GM23338 (cell line): ENCODE results near the gene GTSE1. TPM values are rescaled to one million over a fixed set of nuclear protein-coding genes. Genes with fewer than 3 reads are reported as not detected.

Experiments used
- ATAC-seq: fragments of 200-7000 bp; cut with Tn5 transposase; 3 replicates; pipeline ENCODE4 v1.9.1; 2020
- DNase-seq: peaks from one replicate; pipeline ENCODE4 v3.0.0-alpha.2; 2015; ENCODE audit warnings: low spot score
- H2AFZ ChIP-seq: fragments of 200-600 bp; sonication (generic); 2 replicates; pipeline ENCODE4 v1.8.0; 2016; ENCODE audit warnings: antibody characterized with exemption, mild to moderate bottlenecking, moderate library complexity
- H3F3A ChIP-seq: fragments of 200-600 bp; sonication (generic); replicated peaks from 2 replicates; pipeline ENCODE4 v1.8.0; 2017; ENCODE audit warnings: antibody characterized with exemption, mixed run types, low read depth
- H3K27ac ChIP-seq: fragments of 200-600 bp; sonication (generic); 2 replicates; pipeline ENCODE4 v1.6.1; 2016; ENCODE audit warnings: low read depth
- H3K27me3 ChIP-seq: fragments of 200-600 bp; sonication (generic); 2 replicates; pipeline ENCODE4 v1.8.0; 2016; ENCODE audit warnings: mild to moderate bottlenecking, mixed run types, moderate library complexity; ENCODE audit not compliant: insufficient read depth
- H3K36me3 ChIP-seq: fragments of 200-600 bp; sonication (generic); 2 replicates; pipeline ENCODE4 v1.8.0; 2016; ENCODE audit warnings: mild to moderate bottlenecking; ENCODE audit not compliant: insufficient read depth
- H3K4me1 ChIP-seq: fragments of 200-600 bp; sonication (generic); 2 replicates; pipeline ENCODE4 v1.8.0; 2016; ENCODE audit warnings: mild to moderate bottlenecking, moderate library complexity; ENCODE audit not compliant: insufficient read depth
- H3K4me2 ChIP-seq: fragments of 200-600 bp; sonication (generic); 2 replicates; pipeline ENCODE4 v1.7.1; 2017; ENCODE audit warnings: mixed run types
- H3K4me3 ChIP-seq: fragments of 200-600 bp; sonication (generic); 2 replicates; pipeline ENCODE4 v1.6.1; 2016; ENCODE audit warnings: mixed run types
- H3K79me2 ChIP-seq: fragments of 200-600 bp; sonication (generic); replicated peaks from 2 replicates; pipeline ENCODE4 v1.8.0; 2017; ENCODE audit warnings: mild to moderate bottlenecking; ENCODE audit not compliant: insufficient read depth
- H3K9me2 ChIP-seq: fragments of 200-600 bp; sonication (generic); 2 replicates; pipeline ENCODE4 v1.8.0; 2017; ENCODE audit not compliant: insufficient read depth
- H4K20me1 ChIP-seq: fragments of 200-600 bp; sonication (generic); replicated peaks from 2 replicates; pipeline ENCODE4 v1.8.0; 2017; ENCODE audit warnings: mild to moderate bottlenecking; ENCODE audit not compliant: insufficient read depth
- H3K27ac Mint-ChIP-seq: 2 replicates; pipeline ENCODE4 v1.8.0; 2020; ENCODE audit warnings: inconsistent platforms, mild to moderate bottlenecking, moderate library complexity, mixed read lengths
- H3K27me3 Mint-ChIP-seq: 3 replicates; pipeline ENCODE4 v1.8.0; 2022; ENCODE audit warnings: low read depth, mild to moderate bottlenecking, moderate library complexity, mixed read lengths, inconsistent platforms; ENCODE audit not compliant: insufficient read depth, poor library complexity
- H3K36me3 Mint-ChIP-seq: 3 replicates; pipeline ENCODE4 v1.8.0; 2021; ENCODE audit warnings: low read depth, mild to moderate bottlenecking, inconsistent platforms, moderate library complexity, mixed read lengths
- H3K4me1 Mint-ChIP-seq: 3 replicates; pipeline ENCODE4 v1.8.0; 2020; ENCODE audit warnings: mild to moderate bottlenecking, inconsistent platforms, mixed read lengths
- H3K4me3 Mint-ChIP-seq: 3 replicates; pipeline ENCODE4 v1.8.0; 2021; ENCODE audit warnings: moderate library complexity, mild to moderate bottlenecking, inconsistent platforms, mixed read lengths
- H3K9me3 Mint-ChIP-seq: 3 replicates; pipeline ENCODE4 v1.8.0; 2020; ENCODE audit warnings: moderate library complexity, mild to moderate bottlenecking, inconsistent platforms, mixed read lengths
- JUNB ChIP-seq: IDR thresholded peaks from one replicate; pipeline ENCODE4 v1.6.1; 2016; ENCODE audit warnings: antibody characterized with exemption; ENCODE audit not compliant: unreplicated experiment
- NANOG ChIP-seq: IDR thresholded peaks from 2 replicates; pipeline ENCODE4 v1.6.1; 2016; ENCODE audit warnings: antibody characterized with exemption, borderline replicate concordance
- POLR2AphosphoS5 ChIP-seq: IDR thresholded peaks from 2 replicates; pipeline ENCODE4 v1.6.1; 2016; ENCODE audit warnings: antibody characterized with exemption, low read depth
- ZNF114 ChIP-seq: fragments of 250-450 bp; sonication (Bioruptor Pico); IDR thresholded peaks from 2 replicates; pipeline ENCODE4 v1.5.0; 2020; ENCODE audit warnings: mild to moderate bottlenecking, moderate library complexity
- polyA plus RNA-seq: library from polyadenylated mRNA; unstranded; fragments of >200 nt; fragmentation: Nextera tagmentation; extraction: Ambion mirVana; gene quantifications from 2 replicates; pipeline ENCODE4 v1.2.1, GENCODE V29; 2016
- total RNA-seq: library from RNA; depleted of rRNA; stranded (reverse); fragments of >200 nt; shearing (Covaris generic); gene quantifications from 2 replicates; pipeline ENCODE4 v1.2.3, GENCODE V29; 2014
- TF ChIP-seq, protein P1 (sequence below): IDR thresholded peaks from one replicate; pipeline ENCODE4 v1.6.1; 2018; ENCODE audit warnings: antibody characterized with exemption; ENCODE audit not compliant: unreplicated experiment
- TF ChIP-seq, protein P2 (sequence below): IDR thresholded peaks from 2 replicates; pipeline ENCODE4 v1.6.1; 2016; ENCODE audit warnings: antibody characterized with exemption
- TF ChIP-seq, protein P3 (sequence below): fragments of 250-450 bp; sonication (Bioruptor Pico); IDR thresholded peaks from 2 replicates; pipeline ENCODE4 v1.5.0; 2020; ENCODE audit warnings: mild to moderate bottlenecking, moderate library complexity

The GTSE1 gene
- total and polyA plus RNA-seq, 2 experiments from 2014 or later = 26.3 to 28.6 TPM

DNA sequence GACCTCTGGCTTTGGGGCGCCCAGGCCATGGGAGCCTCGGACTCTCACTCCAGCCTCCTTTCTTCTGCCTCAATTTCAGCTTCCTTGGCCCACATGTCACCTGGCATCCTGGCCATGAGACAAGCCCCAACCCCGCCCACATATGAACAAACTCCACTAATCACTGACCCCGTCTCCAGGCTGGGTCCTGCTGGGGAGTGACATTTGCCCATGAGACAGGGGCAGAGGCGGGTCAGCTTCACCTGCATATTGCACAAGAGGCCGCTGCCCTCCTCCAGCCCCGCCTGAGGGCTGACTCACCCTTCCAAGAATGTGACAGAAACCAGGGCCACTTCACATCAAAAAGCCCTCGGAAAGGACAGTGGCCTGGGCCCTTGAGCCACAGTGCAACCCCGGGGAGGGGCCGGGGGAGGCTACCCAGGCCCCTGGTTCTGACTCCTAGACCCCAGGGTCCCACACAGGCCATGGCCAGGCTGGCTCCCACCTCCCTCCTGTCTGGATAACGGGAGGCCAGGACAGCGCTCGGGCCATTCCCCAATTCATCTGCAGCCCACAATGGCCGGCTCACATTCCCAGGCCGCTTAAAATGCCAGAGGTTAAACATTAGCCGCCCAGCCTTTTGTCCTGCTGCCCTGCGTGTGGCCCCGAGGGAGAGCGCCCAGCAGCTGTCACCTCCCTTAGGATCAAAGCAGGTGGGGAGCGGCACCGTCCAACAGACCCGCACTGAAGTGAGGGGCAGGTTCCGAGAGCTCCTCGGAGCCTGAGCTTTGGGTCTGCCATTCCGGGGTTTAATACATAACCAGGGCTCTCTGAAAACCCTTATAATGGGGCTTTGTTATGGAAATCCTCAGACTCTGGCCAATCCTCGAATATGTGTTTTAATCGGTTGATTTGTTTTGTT, 81.1 kb downstream of the GTSE1 start (continued):
- TF ChIP-seq, protein P1, sequence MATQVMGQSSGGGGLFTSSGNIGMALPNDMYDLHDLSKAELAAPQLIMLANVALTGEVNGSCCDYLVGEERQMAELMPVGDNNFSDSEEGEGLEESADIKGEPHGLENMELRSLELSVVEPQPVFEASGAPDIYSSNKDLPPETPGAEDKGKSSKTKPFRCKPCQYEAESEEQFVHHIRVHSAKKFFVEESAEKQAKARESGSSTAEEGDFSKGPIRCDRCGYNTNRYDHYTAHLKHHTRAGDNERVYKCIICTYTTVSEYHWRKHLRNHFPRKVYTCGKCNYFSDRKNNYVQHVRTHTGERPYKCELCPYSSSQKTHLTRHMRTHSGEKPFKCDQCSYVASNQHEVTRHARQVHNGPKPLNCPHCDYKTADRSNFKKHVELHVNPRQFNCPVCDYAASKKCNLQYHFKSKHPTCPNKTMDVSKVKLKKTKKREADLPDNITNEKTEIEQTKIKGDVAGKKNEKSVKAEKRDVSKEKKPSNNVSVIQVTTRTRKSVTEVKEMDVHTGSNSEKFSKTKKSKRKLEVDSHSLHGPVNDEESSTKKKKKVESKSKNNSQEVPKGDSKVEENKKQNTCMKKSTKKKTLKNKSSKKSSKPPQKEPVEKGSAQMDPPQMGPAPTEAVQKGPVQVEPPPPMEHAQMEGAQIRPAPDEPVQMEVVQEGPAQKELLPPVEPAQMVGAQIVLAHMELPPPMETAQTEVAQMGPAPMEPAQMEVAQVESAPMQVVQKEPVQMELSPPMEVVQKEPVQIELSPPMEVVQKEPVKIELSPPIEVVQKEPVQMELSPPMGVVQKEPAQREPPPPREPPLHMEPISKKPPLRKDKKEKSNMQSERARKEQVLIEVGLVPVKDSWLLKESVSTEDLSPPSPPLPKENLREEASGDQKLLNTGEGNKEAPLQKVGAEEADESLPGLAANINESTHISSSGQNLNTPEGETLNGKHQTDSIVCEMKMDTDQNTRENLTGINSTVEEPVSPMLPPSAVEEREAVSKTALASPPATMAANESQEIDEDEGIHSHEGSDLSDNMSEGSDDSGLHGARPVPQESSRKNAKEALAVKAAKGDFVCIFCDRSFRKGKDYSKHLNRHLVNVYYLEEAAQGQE = no peak
- no peak for TF ChIP-seq NANOG

DNA sequence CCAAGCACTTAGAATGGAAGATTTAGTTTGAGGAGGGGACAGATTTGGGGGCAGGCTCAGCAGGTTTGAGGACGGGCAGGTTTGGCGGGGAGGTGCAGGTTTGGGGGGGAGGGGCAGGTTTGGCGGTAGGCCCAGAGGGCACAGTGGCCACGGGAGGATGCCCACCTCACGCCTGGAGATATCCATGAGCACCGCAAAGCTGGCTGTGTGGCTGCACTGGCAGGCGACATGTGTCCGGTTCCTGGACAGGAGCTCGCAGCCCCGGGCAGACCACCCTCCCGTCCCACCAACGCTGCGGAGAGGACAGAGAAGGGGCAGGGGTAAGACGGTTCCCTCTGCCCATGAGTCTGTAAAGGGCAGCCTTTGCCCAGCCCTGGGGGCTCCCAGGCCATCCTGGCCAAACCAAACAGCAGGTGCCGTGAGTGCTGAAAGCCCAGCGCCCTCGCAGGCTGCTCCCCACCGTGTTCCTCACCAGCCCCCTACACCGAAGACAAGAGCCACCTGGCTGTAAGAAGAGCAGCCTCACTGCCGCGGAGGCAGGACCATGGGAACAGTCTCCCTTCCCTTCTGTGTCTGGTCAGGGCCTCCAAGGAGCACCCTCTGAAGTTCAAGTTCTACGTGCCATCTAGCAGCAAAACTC, 81.9 kb downstream of the GTSE1 start:
- H3K4me3 ChIP-seq = no peak overlapping the region
- Mint-ChIP-seq H3K4me1 (peaks cover 36% of the 10 kb centered on the region), H3K36me3 (peaks cover 24% of the 10 kb centered on the region), H3K4me3 (peak overlapping the region; percentile 42; the same call in 2 of the 3 replicates), H3K9me3 (no peaks in the 10 kb centered on the region; the same call in 2 of the 3 replicates), H3K27ac (no peak overlapping the region), H3K27me3 (peaks cover 8% of the 10 kb centered on the region)
- no peaks in the 10 kb centered on the region for H3K36me3 ChIP-seq
- no peaks in the 10 kb centered on the region for H3K79me2 ChIP-seq
- H3K27ac ChIP-seq = 0 out of 2 replicates have a peak overlapping the region, but pooled peaks have one; percentile 55
- 0 out of 2 replicates have a peak, but pooled peaks cover 5% of the 10 kb centered on the region for H3F3A ChIP-seq
- H3K9me2 ChIP-seq = no peaks in the 10 kb centered on the region
- no peaks in the 10 kb centered on the region for H4K20me1 ChIP-seq
- H3K4me2 ChIP-seq = peak overlapping the region; percentile 33; the same call in 1 of the 2 replicates
- no peak overlapping the region for H2AFZ ChIP-seq
- ATAC-seq (peak; percentile 12), DNase-seq (no peak)
- H3K4me1 ChIP-seq = peaks cover 21% of the 10 kb centered on the region
- no peaks in the 10 kb centered on the region for H3K27me3 ChIP-seq
- no peak for TF ChIP-seq NANOG
- TF ChIP-seq, protein P2, sequence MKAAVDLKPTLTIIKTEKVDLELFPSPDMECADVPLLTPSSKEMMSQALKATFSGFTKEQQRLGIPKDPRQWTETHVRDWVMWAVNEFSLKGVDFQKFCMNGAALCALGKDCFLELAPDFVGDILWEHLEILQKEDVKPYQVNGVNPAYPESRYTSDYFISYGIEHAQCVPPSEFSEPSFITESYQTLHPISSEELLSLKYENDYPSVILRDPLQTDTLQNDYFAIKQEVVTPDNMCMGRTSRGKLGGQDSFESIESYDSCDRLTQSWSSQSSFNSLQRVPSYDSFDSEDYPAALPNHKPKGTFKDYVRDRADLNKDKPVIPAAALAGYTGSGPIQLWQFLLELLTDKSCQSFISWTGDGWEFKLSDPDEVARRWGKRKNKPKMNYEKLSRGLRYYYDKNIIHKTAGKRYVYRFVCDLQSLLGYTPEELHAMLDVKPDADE = no peak
- TF ChIP-seq, protein P1 = no peak
- TF ChIP-seq JUNB = no peak
- no peak for TF ChIP-seq ZNF114 (CRISPR knock-in tag)
- no peak for TF ChIP-seq POLR2AphosphoS5
- TF ChIP-seq, protein P3, sequence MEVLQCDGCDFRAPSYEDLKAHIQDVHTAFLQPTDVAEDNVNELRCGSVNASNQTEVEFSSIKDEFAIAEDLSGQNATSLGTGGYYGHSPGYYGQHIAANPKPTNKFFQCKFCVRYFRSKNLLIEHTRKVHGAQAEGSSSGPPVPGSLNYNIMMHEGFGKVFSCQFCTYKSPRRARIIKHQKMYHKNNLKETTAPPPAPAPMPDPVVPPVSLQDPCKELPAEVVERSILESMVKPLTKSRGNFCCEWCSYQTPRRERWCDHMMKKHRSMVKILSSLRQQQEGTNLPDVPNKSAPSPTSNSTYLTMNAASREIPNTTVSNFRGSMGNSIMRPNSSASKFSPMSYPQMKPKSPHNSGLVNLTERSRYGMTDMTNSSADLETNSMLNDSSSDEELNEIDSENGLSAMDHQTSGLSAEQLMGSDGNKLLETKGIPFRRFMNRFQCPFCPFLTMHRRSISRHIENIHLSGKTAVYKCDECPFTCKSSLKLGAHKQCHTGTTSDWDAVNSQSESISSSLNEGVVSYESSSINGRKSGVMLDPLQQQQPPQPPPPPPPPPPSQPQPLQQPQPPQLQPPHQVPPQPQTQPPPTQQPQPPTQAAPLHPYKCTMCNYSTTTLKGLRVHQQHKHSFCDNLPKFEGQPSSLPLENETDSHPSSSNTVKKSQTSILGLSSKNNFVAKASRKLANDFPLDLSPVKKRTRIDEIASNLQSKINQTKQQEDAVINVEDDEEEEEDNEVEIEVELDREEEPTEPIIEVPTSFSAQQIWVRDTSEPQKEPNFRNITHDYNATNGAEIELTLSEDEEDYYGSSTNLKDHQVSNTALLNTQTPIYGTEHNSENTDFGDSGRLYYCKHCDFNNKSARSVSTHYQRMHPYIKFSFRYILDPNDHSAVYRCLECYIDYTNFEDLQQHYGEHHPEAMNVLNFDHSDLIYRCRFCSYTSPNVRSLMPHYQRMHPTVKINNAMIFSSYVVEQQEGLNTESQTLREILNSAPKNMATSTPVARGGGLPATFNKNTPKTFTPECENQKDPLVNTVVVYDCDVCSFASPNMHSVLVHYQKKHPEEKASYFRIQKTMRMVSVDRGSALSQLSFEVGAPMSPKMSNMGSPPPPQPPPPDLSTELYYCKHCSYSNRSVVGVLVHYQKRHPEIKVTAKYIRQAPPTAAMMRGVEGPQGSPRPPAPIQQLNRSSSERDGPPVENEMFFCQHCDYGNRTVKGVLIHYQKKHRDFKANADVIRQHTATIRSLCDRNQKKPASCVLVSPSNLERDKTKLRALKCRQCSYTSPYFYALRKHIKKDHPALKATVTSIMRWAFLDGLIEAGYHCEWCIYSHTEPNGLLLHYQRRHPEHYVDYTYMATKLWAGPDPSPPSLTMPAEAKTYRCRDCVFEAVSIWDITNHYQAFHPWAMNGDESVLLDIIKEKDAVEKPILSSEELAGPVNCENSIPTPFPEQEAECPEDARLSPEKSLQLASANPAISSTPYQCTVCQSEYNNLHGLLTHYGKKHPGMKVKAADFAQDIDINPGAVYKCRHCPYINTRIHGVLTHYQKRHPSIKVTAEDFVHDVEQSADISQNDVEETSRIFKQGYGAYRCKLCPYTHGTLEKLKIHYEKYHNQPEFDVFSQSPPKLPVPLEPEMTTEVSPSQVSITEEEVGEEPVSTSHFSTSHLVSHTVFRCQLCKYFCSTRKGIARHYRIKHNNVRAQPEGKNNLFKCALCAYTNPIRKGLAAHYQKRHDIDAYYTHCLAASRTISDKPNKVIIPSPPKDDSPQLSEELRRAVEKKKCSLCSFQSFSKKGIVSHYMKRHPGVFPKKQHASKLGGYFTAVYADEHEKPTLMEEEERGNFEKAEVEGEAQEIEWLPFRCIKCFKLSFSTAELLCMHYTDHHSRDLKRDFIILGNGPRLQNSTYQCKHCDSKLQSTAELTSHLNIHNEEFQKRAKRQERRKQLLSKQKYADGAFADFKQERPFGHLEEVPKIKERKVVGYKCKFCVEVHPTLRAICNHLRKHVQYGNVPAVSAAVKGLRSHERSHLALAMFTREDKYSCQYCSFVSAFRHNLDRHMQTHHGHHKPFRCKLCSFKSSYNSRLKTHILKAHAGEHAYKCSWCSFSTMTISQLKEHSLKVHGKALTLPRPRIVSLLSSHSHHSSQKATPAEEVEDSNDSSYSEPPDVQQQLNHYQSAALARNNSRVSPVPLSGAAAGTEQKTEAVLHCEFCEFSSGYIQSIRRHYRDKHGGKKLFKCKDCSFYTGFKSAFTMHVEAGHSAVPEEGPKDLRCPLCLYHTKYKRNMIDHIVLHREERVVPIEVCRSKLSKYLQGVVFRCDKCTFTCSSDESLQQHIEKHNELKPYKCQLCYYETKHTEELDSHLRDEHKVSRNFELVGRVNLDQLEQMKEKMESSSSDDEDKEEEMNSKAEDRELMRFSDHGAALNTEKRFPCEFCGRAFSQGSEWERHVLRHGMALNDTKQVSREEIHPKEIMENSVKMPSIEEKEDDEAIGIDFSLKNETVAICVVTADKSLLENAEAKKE (CRISPR knock-in tag) = no peak
